A549 (cell line): ENCODE data around the gene DPM1.

Experiments
- BHLHE40 ChIP-seq: IDR thresholded peaks from 2 replicates; pipeline ENCODE4 v1.6.1; 2012; ENCODE audit warnings: low read depth, low read length, inconsistent platforms
- CTCF ChIP-seq: fragments of >200 bp; sonication (Bioruptor Twin); formaldehyde crosslinking; IDR thresholded peaks from 3 replicates; pipeline ENCODE4 v1.5.1; 2016
- E2F6 ChIP-seq: IDR thresholded peaks from 2 replicates; pipeline ENCODE4 v1.6.1; 2012; ENCODE audit warnings: low read depth, borderline replicate concordance
- EHMT2 ChIP-seq: fragments of 200-600 bp; sonication (generic); IDR thresholded peaks from 2 replicates; pipeline ENCODE4 v1.6.1; 2016; ENCODE audit warnings: antibody characterized with exemption, low read depth, mild to moderate bottlenecking, moderate library complexity
- EP300 ChIP-seq, 2 experiments: fragments of >200 bp; sonication (Bioruptor Twin); formaldehyde crosslinking; IDR thresholded peaks; 2 replicates in 1 of 2; 3 replicates in 1 of 2; pipeline ENCODE4 v1.6.1; 2016 to 2017
- HOXA7 ChIP-seq: fragments of 250-450 bp; sonication (Bioruptor Pico); IDR thresholded peaks from 2 replicates; pipeline ENCODE4 v1.5.0; 2020; ENCODE audit warnings: mild to moderate bottlenecking, moderate library complexity
- MYC ChIP-seq: IDR thresholded peaks from 2 replicates; pipeline ENCODE4 v1.6.1; 2012; ENCODE audit warnings: mild to moderate bottlenecking, inconsistent platforms, low read length, improper control_type of control experiment, borderline replicate concordance
- NR3C1 ChIP-seq: fragments of >200 bp; sonication (Bioruptor Twin); formaldehyde crosslinking; IDR thresholded peaks from 3 replicates; pipeline ENCODE4 v1.6.1; 2017
- RCOR1 ChIP-seq: fragments of 150-350 bp; IDR thresholded peaks from 2 replicates; pipeline ENCODE4 v1.6.1; 2014; ENCODE audit warnings: antibody characterized with exemption, low read length, low read depth
- USF2 ChIP-seq: fragments of 450-650 bp; IDR thresholded peaks from 2 replicates; pipeline ENCODE4 v1.6.1; 2014; ENCODE audit warnings: antibody characterized with exemption

- TF ChIP-seq CTCF (no peak), USF2 (no peak), E2F6 (no peak), HOXA7 (CRISPR knock-in tag) (no peak), EP300 (IDR thresholded peaks at IDR 0.05) (no peak), NR3C1 (no peak), BHLHE40 (no peak), MYC (no peak), RCOR1 (no peak), EHMT2 (no peak)
These were observed 32.7 kb upstream of the DPM1 start for GRCh38 chr20:50991076-50991475.
